ENCODE measurements around the gene MTUS2. TPM values are rescaled to one million over a fixed set of nuclear protein-coding genes. Genes with fewer than 3 reads are reported as not detected.
"Not testable (repeated sequence)": the region's sequence is repeated elsewhere in the genome, so short reads cannot be mapped to it uniquely, and the experiment has no call there.

Gene MTUS2
- total and polyA plus RNA-seq, 2 of the 8 experiments (the other 6 are each of a cell fraction or from before 2014, with no cell fraction given): 0.18 to 0.80 TPM

GRCh38 chr13:29211162-29211561, 391.0 kb downstream of the MTUS2 start:
- H3K4me1 ChIP-seq (replicated peaks in 1 of 4; ENCODE audit: control insufficient read depth in 3 of 4, insufficient read depth in 4 of 4, low read length in 3 of 4); CTCF ChIA-PET (ENCODE audit: partially characterized antibody); H3K4ac ChIP-seq (replicated peaks; ENCODE audit: insufficient read length, low read depth, low read length); H3K18ac ChIP-seq (ENCODE audit: extremely low read depth, low read length); H4K20me1 ChIP-seq (replicated peaks in 1 of 2; ENCODE audit: control insufficient read depth in 1 of 2, insufficient read depth in 2 of 2, low read length in 2 of 2); H2BK20ac ChIP-seq (ENCODE audit: low read length); FAIRE-seq; POLR2A ChIA-PET (ENCODE audit: partially characterized antibody); H3K4me3 ChIP-seq (ENCODE audit: extremely low read depth in 1 of 4, insufficient read depth in 2 of 4, low read depth in 3 of 4, low read length in 4 of 4); DNase-seq (ENCODE audit: low read depth in 1 of 2, low spot score in 2 of 2); H2AFZ ChIP-seq (ENCODE audit: low read length); H4K91ac ChIP-seq (replicated peaks; ENCODE audit: insufficient read length, low read length); H3K4me2 ChIP-seq (ENCODE audit: insufficient read depth in 1 of 2, low read depth in 2 of 2, low read length in 2 of 2); H3K9me3 ChIP-seq (ENCODE audit: insufficient read depth in 2 of 2, low read depth in 1 of 2, low read length in 1 of 2); H2BK12ac ChIP-seq (ENCODE audit: low read depth, low read length); H4K5ac ChIP-seq (ENCODE audit: insufficient read length, low read depth, low read length); H3K79me2 ChIP-seq (ENCODE audit: control insufficient read depth in 1 of 2, insufficient read depth in 2 of 2, low read length in 2 of 2); H2BK120ac ChIP-seq (replicated peaks; ENCODE audit: low read depth, low read length); H3K36me3 ChIP-seq (ENCODE audit: control insufficient read depth in 2 of 4, insufficient read depth in 4 of 4, low read length in 3 of 4); H3K14ac ChIP-seq (ENCODE audit: insufficient read length); H3K79me1 ChIP-seq (ENCODE audit: low read depth, low read length); H2BK15ac ChIP-seq (ENCODE audit: low read length); H3K27ac ChIP-seq (ENCODE audit: low read depth, low read length); H3K56ac ChIP-seq (replicated peaks; ENCODE audit: insufficient read length, low read depth, low read length); H3K23me2 ChIP-seq (ENCODE audit: low read depth, low read length); H3K9ac ChIP-seq (replicated peaks in 1 of 4; ENCODE audit: extremely low read depth in 1 of 4, low read depth in 3 of 4, low read length in 3 of 4); H2BK5ac ChIP-seq (ENCODE audit: low read depth, low read length); H2AK5ac ChIP-seq (ENCODE audit: low read depth, low read length); H4K8ac ChIP-seq (ENCODE audit: extremely low read depth, insufficient read depth, low read length); H3K27me3 ChIP-seq (replicated peaks in 1 of 4; ENCODE audit: control insufficient read depth in 3 of 4, extremely low read depth in 1 of 4, insufficient read depth in 3 of 4, low read length in 3 of 4); H3K23ac ChIP-seq (ENCODE audit: insufficient read length): not testable (repeated sequence)
- 90% methylated on average over 5 of the region's 5 CpGs; no CpG with 5 or more reads in 1 of the 2 experiments for WGBS, 2 experiments (ENCODE audit: extremely low coverage in 1 of 2, insufficient coverage in 1 of 2, insufficient read length in 1 of 2, insufficient replicate concordance in 2 of 2, low coverage in 1 of 2, low lambda C conversion rate in 2 of 2, missing lambda C conversion rate in 1 of 2)
